NCI-H524 (cell line): Measurements from ENCODE around the gene ZC3H10.
"Not testable (repeated sequence)": the region's sequence is repeated elsewhere in the genome, so short reads cannot be mapped to it uniquely, and the experiment has no call there.

Experiments used
- DNase-seq, 2 experiments: peaks; one replicate each; lab custom pipeline; 2025; lab: John Stamatoyannopoulos, UW

Gene ZC3H10

GRCh38 chr12:56103066-56103711 is 14.9 kb upstream of the ZC3H10 start:
- DNase-seq = no peak

- DNase-seq = no peak
Measured at GRCh38 chr12:56103823-56104108, 14.3 kb upstream of the ZC3H10 start.

GRCh38 chr12:56104109-56104814 is 13.8 kb upstream of the ZC3H10 start, which contains the start of gene PA2G4:
PA2G4 (plus strand) TSS chr12:56104559; CDS start chr12:56104738, 179 bp downstream.
- DNase-seq = peak; percentile 96 to 99

- DNase-seq = peak in 1 of 2 experiments; percentile 46
Measured at GRCh38 chr12:56104815-56105608, 13.1 kb upstream of the ZC3H10 start.

- DNase-seq = no peak
Measured at GRCh38 chr12:56105609-56105902, 12.5 kb upstream of the ZC3H10 start.

GRCh38 chr12:56107242-56107641 is 10.8 kb upstream of the ZC3H10 start:
- no peak for DNase-seq

- no peak for DNase-seq
Measured at GRCh38 chr12:56110571-56110970, 7.5 kb upstream of the ZC3H10 start.

- no peak for DNase-seq
Measured at GRCh38 chr12:56114084-56114483, 4.0 kb upstream of the ZC3H10 start.

GRCh38 chr12:56115329-56115728 is 2.7 kb upstream of the ZC3H10 start:
- DNase-seq = no peak

- DNase-seq = peak; percentile 87 to 93
Measured at GRCh38 chr12:56116267-56117081, 1.6 kb upstream of the ZC3H10 start, which contains the start of gene RPL41. RPL41 (plus strand) TSS chr12:56116633.

GRCh38 chr12:56117082-56117706 is 872 bp upstream of the ZC3H10 start:
- not testable (repeated sequence) for DNase-seq

GRCh38 chr12:56118688-56119357 is 757 bp downstream of the ZC3H10 start:
- DNase-seq = peak in 1 of 2 experiments; percentile 55

- peak; percentile 56 to 82 for DNase-seq
Measured at GRCh38 chr12:56119361-56119796, 1.3 kb downstream of the ZC3H10 start.

GRCh38 chr12:56120158-56120846 is 2.2 kb downstream of the ZC3H10 start:
- no peak for DNase-seq

- no peak for DNase-seq
Measured at GRCh38 chr12:56121204-56121870, 3.3 kb downstream of the ZC3H10 start.

GRCh38 chr12:56122637-56123036 is 4.6 kb downstream of the ZC3H10 start:
- no peak for DNase-seq

- no peak for DNase-seq
Measured at GRCh38 chr12:56124133-56124532, 6.1 kb downstream of the ZC3H10 start.

GRCh38 chr12:56126732-56127239 is 8.7 kb downstream of the ZC3H10 start:
- DNase-seq = no peak

- no peak for DNase-seq
Measured at GRCh38 chr12:56127485-56127887, 9.4 kb downstream of the ZC3H10 start.
